ENCODE data around the gene KITLG.

- no peak for TF ChIP-seq CTCF (IDR thresholded peaks at IDR 0.05; ENCODE audit: low read depth, low read length, missing input control)
- TF ChIP-seq ZBTB33 (IDR thresholded peaks at IDR 0.05): no peak
- no peak for TF ChIP-seq YY1 (IDR thresholded peaks at IDR 0.05)
- TF ChIP-seq TAF1 (conservative IDR thresholded peaks at IDR 0.05): no peak
Measured at GRCh38 chr12:88469154-88469553, 111.1 kb downstream of the KITLG start.
